HG02870 (cell line): ENCODE results near the gene CACNB4.
"Not testable (repeated sequence)": the region's sequence is repeated elsewhere in the genome, so short reads cannot be mapped to it uniquely, and the experiment has no call there.

Experiments
- ATAC-seq: cut with Tn5 transposase; IDR thresholded peaks from one replicate; pipeline ENCODE4 v1.9.1; 2021; ENCODE audit warnings: mild to moderate bottlenecking, moderate library complexity; ENCODE audit not compliant: unreplicated experiment

Gene CACNB4

GRCh38 chr2:152098496-152099366, at the start of gene CACNB4:
Gene CACNB4, minus strand, starts transcription at chr2:152099044.
- no peak for ATAC-seq

DNA sequence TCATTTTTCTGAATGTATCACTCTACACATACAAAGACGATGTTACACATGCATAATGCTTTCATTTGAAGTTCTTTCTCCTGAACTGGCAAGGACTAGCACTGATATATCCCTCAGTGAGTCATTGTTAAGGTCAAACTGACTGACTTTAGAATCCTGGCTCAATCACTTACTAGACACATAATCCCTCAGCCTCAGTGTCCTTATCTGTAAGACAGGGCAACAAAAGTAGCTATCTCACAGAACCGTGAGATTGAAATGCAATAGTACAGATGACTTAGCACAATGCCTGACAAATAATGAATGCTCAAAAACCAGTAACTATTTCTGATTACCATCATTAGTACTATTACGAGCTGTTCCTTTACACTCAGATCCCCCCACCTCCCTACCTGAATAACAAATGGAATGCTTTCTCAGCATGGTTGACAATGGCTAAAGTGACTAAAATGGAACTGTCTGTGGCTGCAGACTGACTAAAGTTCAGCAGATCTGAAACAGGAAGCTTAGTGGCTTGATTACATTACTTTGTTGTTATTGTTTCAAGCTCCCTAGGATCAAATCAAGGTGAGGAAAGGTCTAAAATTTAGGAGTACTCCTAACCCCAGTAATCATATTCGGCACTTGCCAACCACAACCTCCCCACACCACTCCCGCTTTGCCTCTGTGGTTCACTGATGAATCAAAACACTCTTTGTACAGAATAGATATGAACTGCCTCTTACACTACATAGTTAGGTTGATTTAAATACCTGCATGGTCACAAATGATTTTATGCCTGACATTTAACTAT, 35.8 kb upstream of the CACNB4 start:
- ATAC-seq, result peak; percentile 92

GRCh38 chr2:152132306-152132705, 33.5 kb upstream of the CACNB4 start:
- no peak for ATAC-seq

- ATAC-seq, result no peak
Observed at GRCh38 chr2:152127628-152128027, 28.8 kb upstream of the CACNB4 start.

- ATAC-seq, result no peak
Observed at GRCh38 chr2:152126664-152127063, 27.8 kb upstream of the CACNB4 start.

DNA sequence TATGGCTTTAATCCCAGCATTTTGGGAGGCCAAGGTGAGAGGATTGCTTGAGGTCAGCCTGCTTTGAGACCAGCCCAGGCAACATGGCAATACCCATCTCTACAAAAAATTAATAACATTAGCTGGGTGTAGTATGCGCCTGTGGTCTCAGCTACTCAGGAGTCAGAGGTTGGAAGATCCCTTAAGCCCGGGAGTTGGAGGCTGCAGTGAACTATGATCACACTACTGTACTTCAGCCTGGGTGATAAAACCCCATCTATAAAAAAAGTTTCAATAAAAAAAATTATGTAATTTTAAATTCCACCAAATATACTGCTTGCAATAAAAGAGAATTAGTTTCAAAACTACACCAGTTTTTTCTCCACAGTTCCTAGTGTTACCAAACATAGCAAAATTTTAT, 23.3 kb upstream of the CACNB4 start:
- no peak for ATAC-seq

- no peak for ATAC-seq
Observed at GRCh38 chr2:152120430-152120829, 21.6 kb upstream of the CACNB4 start.

DNA sequence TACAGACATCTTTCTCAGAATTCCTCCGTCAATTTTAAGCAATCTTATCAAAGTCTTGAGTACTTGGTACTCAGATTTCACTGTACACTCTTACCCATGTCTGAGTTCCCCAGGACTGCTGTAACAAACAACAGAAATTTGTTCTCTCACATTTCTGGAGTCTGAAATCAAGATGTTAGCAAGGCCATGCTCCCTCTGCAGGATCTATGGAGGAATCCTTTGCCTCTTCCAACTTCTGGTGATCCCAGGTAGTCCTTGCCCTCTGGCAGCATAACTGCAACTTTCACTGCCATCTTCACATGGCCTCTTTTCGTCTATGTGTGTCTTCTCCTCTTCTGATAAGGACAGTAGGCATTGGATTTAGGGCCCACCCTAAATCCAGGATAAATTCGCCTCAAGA, 17.1 kb upstream of the CACNB4 start:
- no peak for ATAC-seq

GRCh38 chr2:152114366-152114765, 15.5 kb upstream of the CACNB4 start:
- no peak for ATAC-seq

DNA sequence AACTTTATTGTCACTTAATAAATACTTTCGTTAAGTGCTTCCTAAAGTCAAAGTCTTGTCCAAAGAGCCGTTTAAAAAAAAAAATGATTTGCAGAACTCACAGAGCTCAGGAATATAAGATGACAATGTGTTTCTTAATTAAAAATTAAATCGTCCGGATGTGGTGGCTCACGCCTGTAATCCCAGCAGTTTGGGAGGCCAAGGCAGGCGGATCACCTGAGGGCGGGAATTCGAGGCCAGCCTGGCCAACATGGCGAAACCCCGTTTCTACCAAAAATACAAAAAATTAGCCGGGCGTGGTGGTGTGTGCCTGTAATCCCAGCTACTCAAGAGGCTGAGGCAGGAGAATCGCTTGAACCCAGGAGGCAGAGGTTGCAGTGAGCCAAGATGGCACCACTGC, 8.3 kb upstream of the CACNB4 start:
- not testable (repeated sequence) for ATAC-seq

- ATAC-seq, result no peak
Observed at GRCh38 chr2:152106464-152106863, 7.6 kb upstream of the CACNB4 start.

DNA sequence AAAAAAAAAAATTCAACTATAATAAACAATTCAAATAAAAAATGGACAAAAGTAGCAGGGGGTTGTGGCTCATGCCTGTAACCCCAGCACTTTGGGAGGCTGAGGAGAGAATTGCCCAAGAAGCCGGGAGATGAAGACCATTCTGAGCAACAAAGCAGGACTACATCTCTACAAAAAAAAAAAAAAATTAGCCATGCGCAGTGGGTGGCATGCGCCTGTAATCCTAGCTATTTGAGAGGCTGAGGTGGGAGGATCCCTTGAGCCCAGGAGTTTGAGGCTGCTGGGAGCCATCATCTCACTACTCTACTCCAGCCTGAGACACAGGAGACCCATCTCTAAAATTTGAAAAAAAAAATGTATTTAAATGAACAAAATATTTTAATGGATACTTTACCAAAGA, 4.4 kb upstream of the CACNB4 start:
- no peak for ATAC-seq

DNA sequence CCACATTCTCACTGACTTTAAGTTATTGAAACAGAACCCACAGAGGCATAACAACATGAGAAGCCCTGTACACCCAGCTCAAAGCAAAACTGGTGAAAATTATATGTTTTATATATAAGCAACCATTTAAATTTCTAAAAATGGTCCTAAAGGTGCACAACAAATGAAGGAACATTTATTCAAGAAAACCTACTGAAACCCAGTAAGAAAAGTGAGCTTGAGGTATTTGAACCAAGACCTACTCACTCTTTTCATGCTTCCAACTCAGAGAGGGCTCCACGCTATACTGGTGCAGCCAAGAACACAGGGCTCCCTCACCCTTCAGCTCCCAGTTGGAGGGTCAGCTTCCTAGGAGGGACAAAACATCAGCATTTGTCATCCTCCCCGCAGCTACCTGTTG, 2.1 kb upstream of the CACNB4 start:
- ATAC-seq, result no peak

DNA sequence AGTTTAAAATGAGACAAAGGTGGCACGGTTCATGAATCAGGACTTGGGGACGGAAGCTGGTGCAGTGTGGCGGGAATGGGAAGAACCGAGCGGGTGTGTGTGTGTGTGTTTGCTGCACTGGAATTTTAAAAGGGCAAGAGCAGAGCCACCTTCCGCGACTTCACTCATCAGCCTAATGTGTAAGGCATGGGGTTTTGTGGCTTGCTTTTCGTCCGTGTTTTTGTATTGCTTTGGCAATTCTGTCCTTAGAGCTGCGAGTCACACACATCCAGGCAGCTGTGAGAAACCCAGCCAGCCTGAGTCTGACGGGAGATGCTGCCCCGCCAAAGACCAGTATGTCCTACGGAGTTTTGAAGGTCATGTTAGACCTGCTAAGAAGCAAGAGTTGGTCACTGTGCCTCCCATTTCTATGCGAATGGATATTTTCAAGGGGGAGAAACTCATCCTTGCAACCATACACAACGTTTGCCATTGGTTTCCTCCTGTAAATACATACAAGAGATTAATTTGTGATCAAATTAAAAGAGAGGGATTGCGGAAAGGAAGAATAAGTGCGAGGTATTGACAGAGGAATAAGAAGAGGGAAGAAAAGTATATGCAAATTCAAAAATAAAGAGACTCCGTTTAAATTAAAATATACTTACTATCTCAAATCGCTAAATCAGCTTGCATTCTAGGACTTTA, 665 bp upstream of the CACNB4 start:
- ATAC-seq, result no peak

DNA sequence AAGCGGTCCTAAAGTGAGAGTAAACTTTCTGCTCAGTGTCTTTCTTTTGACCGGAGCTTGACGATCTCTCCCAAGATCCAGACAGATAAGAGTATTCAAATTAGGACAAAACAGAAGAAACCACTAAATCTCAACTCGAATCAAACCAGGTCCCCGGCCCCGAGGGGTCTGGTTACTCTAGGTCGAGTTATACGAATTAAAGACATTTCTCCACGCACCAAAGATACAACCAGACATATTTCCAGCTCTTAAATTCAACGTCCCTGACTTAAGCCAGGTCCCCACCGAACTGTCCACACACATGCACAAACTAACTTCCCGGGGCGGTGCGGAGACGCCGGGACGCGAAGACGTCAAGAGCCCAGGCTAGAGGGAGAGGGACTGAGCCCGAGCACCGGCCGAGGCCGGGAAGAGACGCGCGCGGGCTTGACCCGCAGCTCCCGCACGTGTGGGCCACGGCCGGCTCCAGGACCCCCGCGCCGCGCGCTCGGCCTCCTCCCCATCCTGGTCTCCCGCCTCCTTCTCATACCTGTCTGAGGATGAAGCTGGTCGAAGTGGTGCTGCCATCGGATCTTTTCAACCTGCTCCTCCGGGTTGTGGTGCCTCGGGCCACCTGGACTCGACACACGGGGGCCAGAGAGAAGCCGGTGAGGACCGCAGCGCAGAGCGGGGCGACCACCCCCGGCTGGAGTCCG, 896 bp downstream of the CACNB4 start:
- ATAC-seq, result no peak

GRCh38 chr2:152097290-152097800, 1.5 kb downstream of the CACNB4 start:
- no peak for ATAC-seq

DNA sequence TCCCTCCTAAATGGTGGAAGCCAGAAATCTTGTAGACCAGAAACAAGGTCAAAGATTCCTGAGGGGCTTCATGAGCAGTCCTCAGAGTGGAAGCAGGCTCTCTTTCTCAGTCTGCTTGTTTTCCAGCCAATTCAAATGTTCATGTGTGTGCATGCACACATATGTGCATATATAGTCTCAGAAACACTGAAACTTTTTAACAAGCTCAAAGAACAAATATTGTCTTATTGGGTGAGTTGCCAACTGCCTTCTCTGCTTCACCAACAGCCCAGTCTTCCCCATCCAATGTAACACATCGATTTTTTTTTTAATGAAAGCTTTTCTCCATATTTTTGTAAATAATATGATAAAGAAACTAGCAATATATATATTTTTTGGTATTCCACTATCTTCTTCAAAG, 3.7 kb downstream of the CACNB4 start:
- no peak for ATAC-seq

DNA sequence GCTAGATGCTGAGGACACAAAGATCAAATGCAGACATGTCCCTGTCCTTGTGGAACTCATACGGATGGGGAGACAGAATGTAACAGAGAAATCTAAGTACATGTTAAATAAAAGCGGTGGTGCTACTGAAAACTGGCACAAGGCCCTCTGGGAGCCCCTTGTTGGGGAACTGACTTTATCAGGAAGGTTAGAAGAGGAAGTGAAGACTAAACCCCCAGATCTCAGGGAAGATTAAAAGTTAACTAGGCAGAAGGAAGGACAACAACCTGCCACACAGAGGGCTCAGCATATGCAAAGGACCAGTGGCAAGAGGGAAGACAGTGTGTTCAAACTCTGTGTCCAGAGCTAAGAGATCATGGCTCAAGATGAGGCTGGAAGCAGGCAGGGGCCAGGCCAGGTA, 4.8 kb downstream of the CACNB4 start:
- ATAC-seq, result no peak

DNA sequence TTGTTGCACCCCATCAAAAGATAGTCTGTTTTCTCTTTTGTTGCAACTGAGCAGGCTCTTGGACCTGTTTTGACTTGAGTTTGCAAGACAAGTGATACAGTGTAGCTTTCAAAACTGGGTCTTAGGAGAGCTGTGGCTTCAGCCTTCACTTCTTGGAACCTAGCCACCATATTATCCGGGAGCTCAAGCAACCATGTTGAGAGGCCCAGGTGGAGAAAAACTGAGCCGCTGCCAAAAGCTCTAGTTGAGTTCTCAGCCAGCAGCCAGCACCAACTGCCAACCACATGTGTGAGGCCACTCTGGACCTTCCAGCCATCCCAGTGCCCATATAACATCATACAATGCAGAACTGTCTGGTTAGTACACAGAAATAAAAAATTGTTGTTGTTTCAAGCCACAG, 5.4 kb downstream of the CACNB4 start:
- ATAC-seq, result no peak

GRCh38 chr2:152092095-152092494, 6.7 kb downstream of the CACNB4 start:
- ATAC-seq, result no peak

DNA sequence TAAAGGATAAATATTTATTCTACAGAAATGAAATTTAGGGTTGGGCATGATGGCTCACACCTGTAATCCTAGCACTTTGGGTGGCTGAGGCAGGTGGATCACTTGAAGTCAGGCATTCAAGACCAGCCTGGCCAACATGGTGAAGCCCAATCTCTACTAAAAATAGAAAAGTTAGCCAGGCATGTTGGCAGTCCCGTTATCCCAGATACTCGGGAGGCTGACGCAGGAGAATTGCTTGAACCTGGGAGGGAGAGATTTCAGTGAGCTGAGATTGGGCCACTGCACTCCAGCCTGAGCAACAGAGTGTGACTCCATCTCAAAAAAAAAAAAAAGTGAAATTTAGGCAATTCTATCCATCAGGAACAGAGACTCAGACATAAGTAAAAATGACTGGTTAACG, 8.1 kb downstream of the CACNB4 start:
- not testable (repeated sequence) for ATAC-seq
